K562 (cell line): Measurements from ENCODE around the gene TENM3. TPM values are rescaled to one million over a fixed set of nuclear protein-coding genes. Genes with fewer than 3 reads are reported as not detected.

ENCODE experiments used
- ATAC-seq: fragments of 200-7000 bp; cut with Tn5 transposase; 3 replicates; pipeline ENCODE4 v1.9.1; 2020; ENCODE audit warnings: moderate library complexity
- BruUV-seq: library from RNA; stranded (reverse); fragments of 400-500 nt; replicated peaks from 2 replicates; lab custom pipeline; 2021; lab: Mats Ljungman, UMichigan
- CTCF ChIA-PET: fragments of 300-600 bp; formaldehyde crosslinking; extraction: SDS; loops from one replicate; lab custom pipeline; 2021; ENCODE audit warnings: low intra/inter-chr PET ratio; lab: Yijun Ruan, JAX
- POLR2A ChIA-PET: fragments of 300-600, 350-650 bp; sonication (Branson Sonifier 250); formaldehyde crosslinking; extraction: SDS; loops from one replicate; lab custom pipeline; 2021; ENCODE audit warnings: antibody characterized with exemption, inconsistent platforms; lab: Yijun Ruan, JAX
- DNase-seq, 4 experiments: peaks; one replicate each; pipeline versions ENCODE4 v3.0.0 to v3.0.0-alpha.2; 2011 to 2018; ENCODE audit warnings: low spot score in 3 of 4, mixed read lengths in 3 of 4; ENCODE audit errors: extremely low read depth in 1 of 4
- FAIRE-seq: peaks from 2 replicates; lab custom pipeline; 2011; peaks lifted over from hg19 to GRCh38; lab: Jason Lieb, UNC
- H2AFZ ChIP-seq: 2 replicates; pipeline ENCODE4 v1.6.0; 2011; ENCODE audit warnings: low read depth, low read length, control low read depth, inconsistent platforms
- H3K27ac ChIP-seq: fragments of 200-600 bp; 3 replicates; pipeline ENCODE4 v1.8.0; 2011; ENCODE audit warnings: low read depth, mild to moderate bottlenecking, control low read depth, inconsistent platforms, low read length, moderate library complexity, mixed read lengths; ENCODE audit errors: extremely low read depth
- H3K27me3 ChIP-seq, 2 experiments: fragments of 300-600 bp in 1 of 2; 2 replicates in 1 of 2; 3 replicates in 1 of 2; pipeline versions ENCODE4 v1.6.0 to v1.8.0; 2011; ENCODE audit warnings: inconsistent platforms in 2 of 2, low read length in 2 of 2, mild to moderate bottlenecking in 1 of 2, mixed read lengths in 1 of 2, moderate library complexity in 1 of 2; ENCODE audit not compliant: control insufficient read depth in 2 of 2, insufficient read depth in 2 of 2
- H3K36me3 ChIP-seq: fragments of 300-600 bp; 3 replicates; pipeline ENCODE4 v1.8.0; 2011; ENCODE audit warnings: mild to moderate bottlenecking, low read length, inconsistent platforms; ENCODE audit not compliant: control insufficient read depth, insufficient read depth
- H3K4me1 ChIP-seq, 2 experiments: fragments of 200-600 bp in 1 of 2; replicated peaks in 1 of 2; 2 replicates in 1 of 2; 3 replicates in 1 of 2; pipeline versions ENCODE4 v1.5.1 to v1.8.0; 2011; ENCODE audit warnings: inconsistent platforms in 2 of 2, low read length in 2 of 2, mild to moderate bottlenecking in 1 of 2, mixed read lengths in 1 of 2, moderate library complexity in 1 of 2; ENCODE audit not compliant: control insufficient read depth in 2 of 2, insufficient read depth in 2 of 2
- H3K4me2 ChIP-seq: 2 replicates; pipeline ENCODE4 v1.6.1; 2011; ENCODE audit warnings: low read length, control low read depth, inconsistent platforms, mixed read lengths; ENCODE audit not compliant: insufficient read depth
- H3K4me3 ChIP-seq: fragments of 200-600 bp; sonication (generic), shearing (Covaris generic); 2 replicates; pipeline ENCODE4 v1.5.1; 2016; ENCODE audit warnings: control low read depth, inconsistent platforms
- H3K79me2 ChIP-seq: fragments of 200-600 bp; 3 replicates; pipeline ENCODE4 v1.8.0; 2011; ENCODE audit warnings: low read length, inconsistent platforms; ENCODE audit not compliant: control insufficient read depth, insufficient read depth
- H3K9ac ChIP-seq, 2 experiments: 2 replicates each; pipeline versions ENCODE4 v1.6.0 to v1.6.1; 2011; ENCODE audit warnings: low read depth in 2 of 2, low read length in 2 of 2, control low read depth in 1 of 2, inconsistent platforms in 1 of 2, mild to moderate bottlenecking in 1 of 2, mixed read lengths in 1 of 2; ENCODE audit not compliant: insufficient read depth in 1 of 2
- H3K9me1 ChIP-seq: one replicate; pipeline ENCODE4 v1.6.0; 2011; ENCODE audit warnings: inconsistent platforms, mild to moderate bottlenecking, low read length, moderate library complexity; ENCODE audit not compliant: control insufficient read depth, insufficient read depth
- H3K9me3 ChIP-seq: replicated peaks from 2 replicates; pipeline ENCODE4 v1.5.1; 2011; ENCODE audit warnings: low read depth, low read length, inconsistent platforms; ENCODE audit not compliant: control insufficient read depth, insufficient read depth
- H4K20me1 ChIP-seq: replicated peaks from 2 replicates; pipeline ENCODE4 v1.6.1; 2011; ENCODE audit warnings: low read length, inconsistent platforms, mixed read lengths; ENCODE audit not compliant: control insufficient read depth, insufficient read depth
- BCOR ChIP-seq: fragments of 450-650 bp; IDR thresholded peaks from 2 replicates; pipeline ENCODE4 v1.6.1; 2016
- BDP1 ChIP-seq: IDR thresholded peaks from 3 replicates; pipeline ENCODE4 v1.6.1; 2011; ENCODE audit not compliant: insufficient read length, insufficient read depth
- COPS2 ChIP-seq: fragments of 450-650 bp; conservative IDR thresholded peaks from 2 replicates; pipeline ENCODE4 v1.6.1; 2016; ENCODE audit warnings: mild to moderate bottlenecking, moderate library complexity
- NR2C1 ChIP-seq, 2 experiments: fragments of 450-650 bp; IDR thresholded peaks; 2 replicates each; pipeline ENCODE4 v1.6.1; 2017; ENCODE audit warnings: mild to moderate bottlenecking in 2 of 2, antibody characterized with exemption in 1 of 2, inconsistent platforms in 1 of 2, missing compliant biosample characterization in 1 of 2, missing genetic modification characterization in 1 of 2
- PURB ChIP-seq: sonication (generic); formaldehyde crosslinking; IDR thresholded peaks from 2 replicates; pipeline ENCODE4 v1.9.0; 2021; ENCODE audit warnings: low read depth, mild to moderate bottlenecking, missing genetic modification reagents
- SRSF1 ChIP-seq: fragments of 200-400 bp; formaldehyde crosslinking; IDR thresholded peaks from 2 replicates; pipeline ENCODE4 v1.6.1; 2017; ENCODE audit warnings: mild to moderate bottlenecking, low read depth, low read length, moderate library complexity
- SUPT5H ChIP-seq: fragments of 450-650 bp; IDR thresholded peaks from 2 replicates; pipeline ENCODE4 v1.6.1; 2016
- U2AF2 ChIP-seq: fragments of 200-400 bp; formaldehyde crosslinking; optimal IDR thresholded peaks from 2 replicates; pipeline ENCODE3; 2017; ENCODE audit warnings: low read depth, mild to moderate bottlenecking, low read length
- XRCC3 ChIP-seq: fragments of 450-650 bp; IDR thresholded peaks from 2 replicates; pipeline ENCODE4 v1.6.1; 2017; ENCODE audit warnings: mild to moderate bottlenecking, moderate library complexity
- ZNF79 ChIP-seq: fragments of 250-450 bp; sonication (Bioruptor Pico); IDR thresholded peaks from 2 replicates; pipeline ENCODE4 v1.4.0; 2020; ENCODE audit warnings: low read depth, mild to moderate bottlenecking, moderate library complexity
- WGBS: fragments of 100-300 bp; shearing (Covaris generic); methylation state at CpG from one replicate; pipeline ENCODE4 v1.1.6; 2016; ENCODE audit warnings: low coverage, mixed read lengths; ENCODE audit not compliant: insufficient coverage; ENCODE audit errors: missing lambda C conversion rate; 5-methylcytosine and 5-hydroxymethylcytosine counted together
- in situ Hi-C: fragments of 300-500 bp; cut with MboI; formaldehyde crosslinking; loops from 4 replicates; pipeline ENCODE4 v1.15.0; 2018; ENCODE audit warnings: inconsistent platforms, mixed read lengths
- intact Hi-C: fragments of 100-400 bp; cut with micrococcal nuclease; formaldehyde crosslinking; loops from 2 replicates; pipeline ENCODE4 v1.14.2; 2022
- polyA plus RNA-seq, 8 experiments: library from polyadenylated mRNA; depleted of rRNA in 4 of 8; stranded (reverse) in 5 of 8; unstranded in 3 of 8; fragments of >200 nt; fragmentation: Nextera tagmentation in 2 of 8; fragmentation: Illumina TruSeq in 1 of 8; extraction: Ambion mirVana in 2 of 8; extraction: Trizol in 1 of 8; gene quantifications; 2 replicates each; pipeline versions ENCODE4 v1.2.1 to v1.2.3, GENCODE V29; 2011 to 2014; ENCODE audit warnings: inconsistent platforms in 1 of 8, missing spikeins in 1 of 8
- total RNA-seq, 7 experiments: library from RNA; depleted of rRNA in 6 of 7; stranded (reverse); fragments of >200 nt in 6 of 7; fragmentation: Illumina TruSeq in 2 of 7; extraction: Trizol in 2 of 7; gene quantifications; 2 replicates each; pipeline versions ENCODE4 v1.2.1 to v1.2.3, GENCODE V29; 2011 to 2021; ENCODE audit warnings: low replicate concordance in 1 of 7
- TF ChIP-seq, protein P1 (sequence below): sonication (generic); formaldehyde crosslinking; IDR thresholded peaks from 2 replicates; pipeline ENCODE4 v1.8.0; 2022; ENCODE audit warnings: mild to moderate bottlenecking, low read depth, missing genetic modification reagents
- TF ChIP-seq, protein P2 (sequence below), 2 experiments: fragments of 450-650 bp; IDR thresholded peaks; 2 replicates each; pipeline ENCODE4 v1.6.1; 2018; ENCODE audit warnings: mild to moderate bottlenecking in 2 of 2, low read depth in 1 of 2; ENCODE audit not compliant: partially characterized antibody in 2 of 2
- TF ChIP-seq, protein P3 (sequence below): fragments of 250-450 bp; sonication (Bioruptor Pico); IDR thresholded peaks from 2 replicates; pipeline ENCODE4 v1.8.0; 2022; ENCODE audit warnings: inconsistent platforms

TENM3 gene
- total and polyA plus RNA-seq, 9 of the 15 experiments (the other 6 are each of a cell fraction or from before 2014, with no cell fraction given): 0.01 to 0.02 TPM; not detected in 7

DNA sequence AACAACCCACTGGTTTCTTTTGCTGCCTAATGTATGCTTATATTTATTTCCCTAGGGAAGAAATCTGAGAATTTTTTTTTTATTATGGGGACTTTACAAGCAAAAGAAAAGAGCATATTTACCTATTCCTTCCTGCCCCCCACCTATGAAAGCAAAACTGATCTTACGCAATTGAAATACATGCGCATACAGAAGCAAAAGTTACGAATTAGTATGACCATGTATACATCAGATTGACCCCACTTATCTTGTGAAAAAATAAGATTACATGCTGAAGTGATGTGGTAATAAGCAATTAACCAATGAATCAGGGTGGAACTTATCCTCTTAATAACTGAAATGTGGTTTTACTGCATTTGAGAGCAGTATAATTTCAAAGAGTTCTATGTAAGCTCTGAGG lies 151.0 kb downstream of the TENM3 start:
- no peaks in the 10 kb centered on the region for H3K27me3 ChIP-seq
- BruUV-seq: no TSS peak
- no peak for FAIRE-seq

More for the DNA sequence above, 151.0 kb downstream of the TENM3 start:
- TF ChIP-seq SRSF1: no peak
- no peak for TF ChIP-seq U2AF2
- TF ChIP-seq, protein P1, sequence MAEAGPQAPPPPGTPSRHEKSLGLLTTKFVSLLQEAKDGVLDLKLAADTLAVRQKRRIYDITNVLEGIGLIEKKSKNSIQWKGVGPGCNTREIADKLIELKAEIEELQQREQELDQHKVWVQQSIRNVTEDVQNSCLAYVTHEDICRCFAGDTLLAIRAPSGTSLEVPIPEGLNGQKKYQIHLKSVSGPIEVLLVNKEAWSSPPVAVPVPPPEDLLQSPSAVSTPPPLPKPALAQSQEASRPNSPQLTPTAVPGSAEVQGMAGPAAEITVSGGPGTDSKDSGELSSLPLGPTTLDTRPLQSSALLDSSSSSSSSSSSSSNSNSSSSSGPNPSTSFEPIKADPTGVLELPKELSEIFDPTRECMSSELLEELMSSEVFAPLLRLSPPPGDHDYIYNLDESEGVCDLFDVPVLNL: no peak
- TF ChIP-seq ZNF79 (CRISPR knock-in tag): no peak
- TF ChIP-seq NR2C1 (IDR thresholded peaks at IDR 0.05): no peak
- TF ChIP-seq NR2C1 (tag; IDR thresholded peaks at IDR 0.05): no peak
- no peak for TF ChIP-seq PURB (CRISPR knock-in tag)
- no peak for TF ChIP-seq XRCC3
- TF ChIP-seq COPS2: no peak
- TF ChIP-seq, protein P2, sequence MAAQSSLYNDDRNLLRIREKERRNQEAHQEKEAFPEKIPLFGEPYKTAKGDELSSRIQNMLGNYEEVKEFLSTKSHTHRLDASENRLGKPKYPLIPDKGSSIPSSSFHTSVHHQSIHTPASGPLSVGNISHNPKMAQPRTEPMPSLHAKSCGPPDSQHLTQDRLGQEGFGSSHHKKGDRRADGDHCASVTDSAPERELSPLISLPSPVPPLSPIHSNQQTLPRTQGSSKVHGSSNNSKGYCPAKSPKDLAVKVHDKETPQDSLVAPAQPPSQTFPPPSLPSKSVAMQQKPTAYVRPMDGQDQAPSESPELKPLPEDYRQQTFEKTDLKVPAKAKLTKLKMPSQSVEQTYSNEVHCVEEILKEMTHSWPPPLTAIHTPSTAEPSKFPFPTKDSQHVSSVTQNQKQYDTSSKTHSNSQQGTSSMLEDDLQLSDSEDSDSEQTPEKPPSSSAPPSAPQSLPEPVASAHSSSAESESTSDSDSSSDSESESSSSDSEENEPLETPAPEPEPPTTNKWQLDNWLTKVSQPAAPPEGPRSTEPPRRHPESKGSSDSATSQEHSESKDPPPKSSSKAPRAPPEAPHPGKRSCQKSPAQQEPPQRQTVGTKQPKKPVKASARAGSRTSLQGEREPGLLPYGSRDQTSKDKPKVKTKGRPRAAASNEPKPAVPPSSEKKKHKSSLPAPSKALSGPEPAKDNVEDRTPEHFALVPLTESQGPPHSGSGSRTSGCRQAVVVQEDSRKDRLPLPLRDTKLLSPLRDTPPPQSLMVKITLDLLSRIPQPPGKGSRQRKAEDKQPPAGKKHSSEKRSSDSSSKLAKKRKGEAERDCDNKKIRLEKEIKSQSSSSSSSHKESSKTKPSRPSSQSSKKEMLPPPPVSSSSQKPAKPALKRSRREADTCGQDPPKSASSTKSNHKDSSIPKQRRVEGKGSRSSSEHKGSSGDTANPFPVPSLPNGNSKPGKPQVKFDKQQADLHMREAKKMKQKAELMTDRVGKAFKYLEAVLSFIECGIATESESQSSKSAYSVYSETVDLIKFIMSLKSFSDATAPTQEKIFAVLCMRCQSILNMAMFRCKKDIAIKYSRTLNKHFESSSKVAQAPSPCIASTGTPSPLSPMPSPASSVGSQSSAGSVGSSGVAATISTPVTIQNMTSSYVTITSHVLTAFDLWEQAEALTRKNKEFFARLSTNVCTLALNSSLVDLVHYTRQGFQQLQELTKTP (IDR thresholded peaks at IDR 0.05; ENCODE audit: low read depth in 1 of 2, partially characterized antibody in 2 of 2): no peak
- TF ChIP-seq SUPT5H: no peak
- no peak for TF ChIP-seq BCOR
- TF ChIP-seq, protein P3, sequence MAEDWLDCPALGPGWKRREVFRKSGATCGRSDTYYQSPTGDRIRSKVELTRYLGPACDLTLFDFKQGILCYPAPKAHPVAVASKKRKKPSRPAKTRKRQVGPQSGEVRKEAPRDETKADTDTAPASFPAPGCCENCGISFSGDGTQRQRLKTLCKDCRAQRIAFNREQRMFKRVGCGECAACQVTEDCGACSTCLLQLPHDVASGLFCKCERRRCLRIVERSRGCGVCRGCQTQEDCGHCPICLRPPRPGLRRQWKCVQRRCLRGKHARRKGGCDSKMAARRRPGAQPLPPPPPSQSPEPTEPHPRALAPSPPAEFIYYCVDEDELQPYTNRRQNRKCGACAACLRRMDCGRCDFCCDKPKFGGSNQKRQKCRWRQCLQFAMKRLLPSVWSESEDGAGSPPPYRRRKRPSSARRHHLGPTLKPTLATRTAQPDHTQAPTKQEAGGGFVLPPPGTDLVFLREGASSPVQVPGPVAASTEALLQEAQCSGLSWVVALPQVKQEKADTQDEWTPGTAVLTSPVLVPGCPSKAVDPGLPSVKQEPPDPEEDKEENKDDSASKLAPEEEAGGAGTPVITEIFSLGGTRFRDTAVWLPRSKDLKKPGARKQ (CRISPR knock-in tag): no peak
- no peak for TF ChIP-seq BDP1
- no peaks in the 10 kb centered on the region for H3K36me3 ChIP-seq
- no peaks in the 10 kb centered on the region for H3K9me1 ChIP-seq
- H4K20me1 ChIP-seq: no peaks in the 10 kb centered on the region
- H3K79me2 ChIP-seq: no peaks in the 10 kb centered on the region
- CTCF ChIA-PET: no interaction called here
- H2AFZ ChIP-seq: no peak overlapping the region
- in situ Hi-C loops (no loop called here), intact Hi-C loops (no loop called here)
- 0% methylated on average over 3 of the region's 3 CpGs for WGBS
- POLR2A ChIA-PET: no interaction called here
- no peaks in the 10 kb centered on the region for H3K9me3 ChIP-seq
- no peak overlapping the region for H3K4me3 ChIP-seq
- no peak overlapping the region for H3K27ac ChIP-seq
- DNase-seq (no peak), ATAC-seq (no peak)
- no peaks in the 10 kb centered on the region for H3K4me1 ChIP-seq
- no peak overlapping the region for H3K9ac ChIP-seq
- no peak overlapping the region for H3K4me2 ChIP-seq
